GM13977 (cell line): ENCODE data around the gene WFIKKN1.
A peak's percentile ranks its signal among the peaks of the same experiment; 100 is the strongest.

ENCODE experiments used
- DNase-seq: peaks from one replicate; pipeline ENCODE4 v3.0.0; 2012; ENCODE audit warnings: low spot score
- in situ Hi-C: fragments of 300-500 bp; cut with MboI; formaldehyde crosslinking; loops from one replicate; pipeline ENCODE4 v1.12.0; 2022; ENCODE audit warnings: low sequenced_read_pairs, low pct_unique_long_range_greater_than_20kb, mixed read lengths, inconsistent platforms; ENCODE audit not compliant: unreplicated experiment
- TF ChIP-seq, protein P1 (sequence below): IDR thresholded peaks from 2 replicates; pipeline ENCODE4 v1.5.1; 2012; ENCODE audit warnings: mild to moderate bottlenecking, control low read depth; ENCODE audit not compliant: insufficient read depth; ENCODE audit errors: extremely low read depth, missing control alignments

WFIKKN1 gene

DNA sequence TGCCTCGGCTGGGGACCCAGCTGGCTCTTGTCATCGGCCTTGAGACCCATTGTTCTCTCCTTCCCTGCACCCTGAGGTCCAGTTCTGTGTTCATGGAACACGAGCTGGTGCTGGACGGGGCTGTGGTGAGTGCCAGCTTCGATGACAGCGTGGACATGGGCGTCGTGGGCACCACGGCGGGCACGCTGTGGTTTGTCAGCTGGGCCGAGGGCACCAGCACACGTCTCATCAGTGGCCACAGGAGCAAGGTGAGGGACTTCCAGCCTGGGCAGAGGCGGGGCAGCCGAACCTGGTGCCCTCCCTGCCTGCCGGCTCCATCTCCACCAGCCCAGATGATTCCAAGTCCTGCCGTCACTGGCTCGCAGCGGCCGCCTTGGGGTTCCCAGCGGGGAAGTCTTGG is 31.8 kb downstream of the WFIKKN1 start:
- no peak for DNase-seq
- in situ Hi-C loops = no loop called here
- TF ChIP-seq, protein P1, sequence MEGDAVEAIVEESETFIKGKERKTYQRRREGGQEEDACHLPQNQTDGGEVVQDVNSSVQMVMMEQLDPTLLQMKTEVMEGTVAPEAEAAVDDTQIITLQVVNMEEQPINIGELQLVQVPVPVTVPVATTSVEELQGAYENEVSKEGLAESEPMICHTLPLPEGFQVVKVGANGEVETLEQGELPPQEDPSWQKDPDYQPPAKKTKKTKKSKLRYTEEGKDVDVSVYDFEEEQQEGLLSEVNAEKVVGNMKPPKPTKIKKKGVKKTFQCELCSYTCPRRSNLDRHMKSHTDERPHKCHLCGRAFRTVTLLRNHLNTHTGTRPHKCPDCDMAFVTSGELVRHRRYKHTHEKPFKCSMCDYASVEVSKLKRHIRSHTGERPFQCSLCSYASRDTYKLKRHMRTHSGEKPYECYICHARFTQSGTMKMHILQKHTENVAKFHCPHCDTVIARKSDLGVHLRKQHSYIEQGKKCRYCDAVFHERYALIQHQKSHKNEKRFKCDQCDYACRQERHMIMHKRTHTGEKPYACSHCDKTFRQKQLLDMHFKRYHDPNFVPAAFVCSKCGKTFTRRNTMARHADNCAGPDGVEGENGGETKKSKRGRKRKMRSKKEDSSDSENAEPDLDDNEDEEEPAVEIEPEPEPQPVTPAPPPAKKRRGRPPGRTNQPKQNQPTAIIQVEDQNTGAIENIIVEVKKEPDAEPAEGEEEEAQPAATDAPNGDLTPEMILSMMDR = no peak

DNA sequence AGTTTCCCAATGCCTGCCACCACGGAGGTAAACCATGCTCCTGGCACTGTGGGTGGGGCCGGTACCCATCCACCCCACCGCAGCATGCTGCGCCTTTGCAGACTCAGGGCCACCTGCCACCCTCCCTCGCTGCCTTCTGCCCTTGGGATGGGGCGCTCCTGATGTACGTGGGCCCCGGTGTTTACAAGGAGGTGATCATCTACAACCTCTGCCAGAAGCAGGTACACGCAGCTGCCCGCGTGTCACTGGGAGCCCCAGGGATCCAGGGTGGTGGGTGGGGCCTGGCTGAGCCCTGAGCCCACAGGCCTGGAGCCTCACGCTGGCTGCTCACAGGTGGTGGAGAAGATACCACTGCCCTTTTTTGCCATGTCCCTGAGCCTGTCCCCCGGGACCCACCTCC is 35.8 kb downstream of the WFIKKN1 start:
- in situ Hi-C loops = no loop called here
- DNase-seq = no peak
- TF ChIP-seq, protein P1 = no peak

DNA sequence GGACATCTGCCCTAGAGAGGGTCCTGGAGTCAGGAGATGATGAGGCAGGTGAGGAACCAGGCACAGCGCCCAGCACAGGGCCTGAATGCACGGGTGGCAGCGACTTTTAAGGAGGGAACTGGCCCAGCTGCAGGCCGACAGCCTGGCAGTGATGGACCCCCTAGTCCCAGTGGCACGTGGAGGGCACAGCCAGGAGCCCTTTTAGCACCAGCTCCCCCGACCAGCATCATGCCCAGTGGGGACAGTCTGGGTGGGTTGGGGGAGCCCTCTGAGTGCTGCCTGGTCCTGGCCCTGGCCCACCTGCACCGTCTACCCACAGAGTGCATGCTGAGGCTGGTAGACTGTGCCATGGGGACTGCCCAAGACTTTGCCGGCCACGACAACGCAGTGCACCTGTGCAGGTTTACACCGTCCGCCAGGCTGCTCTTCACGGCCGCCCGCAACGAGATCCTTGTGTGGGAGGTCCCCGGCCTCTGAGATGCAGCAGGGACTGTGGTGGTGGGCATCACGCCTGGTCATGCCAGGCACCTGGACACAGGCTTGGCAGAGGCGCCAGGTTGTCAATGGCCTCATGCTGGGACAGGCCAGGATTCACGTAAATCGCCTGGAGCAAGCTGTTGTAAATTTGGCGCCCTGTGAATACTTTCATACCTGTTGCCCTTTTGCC is 36.5 kb downstream of the WFIKKN1 start:
- DNase-seq = no peak
- TF ChIP-seq, protein P1 = no peak
- in situ Hi-C loops = no loop called here

DNA sequence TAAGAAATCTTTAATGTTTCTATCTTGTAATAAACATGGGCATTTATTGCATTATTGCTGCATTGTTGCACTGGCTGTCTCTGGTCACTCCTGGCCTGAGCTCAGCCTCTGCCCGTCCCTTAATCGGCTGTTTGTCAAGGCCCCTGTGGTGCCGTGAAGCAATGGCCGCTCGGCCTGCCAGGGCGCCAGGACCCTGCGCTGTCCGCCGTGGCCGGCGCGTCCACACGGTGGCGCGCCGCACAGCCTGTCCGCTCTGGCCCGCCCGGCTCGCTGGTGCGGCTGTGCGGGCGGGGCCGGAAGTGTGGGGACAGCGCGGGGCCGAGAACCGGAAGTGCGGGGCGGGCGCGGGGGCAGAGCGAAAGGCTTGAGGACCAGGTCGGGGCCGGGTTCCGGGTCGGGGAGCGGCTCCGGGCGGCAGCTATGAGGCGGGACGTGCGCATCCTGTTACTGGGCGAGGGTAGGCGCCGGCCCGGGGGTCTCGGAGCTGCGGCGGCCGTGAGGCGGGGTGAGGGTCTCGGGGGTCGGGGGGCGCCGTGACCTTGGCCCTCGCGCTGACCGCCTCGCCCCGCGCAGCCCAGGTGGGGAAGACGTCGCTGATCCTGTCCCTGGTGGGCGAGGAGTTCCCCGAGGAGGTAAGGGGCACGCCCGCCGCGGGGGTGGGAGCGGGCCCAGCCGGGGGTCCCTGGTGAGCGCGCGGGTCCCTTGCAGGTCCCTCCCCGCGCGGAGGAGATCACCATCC is 37.2 kb downstream of the WFIKKN1 start, which contains the start of gene RHOT2:
Gene RHOT2 (plus strand): TSS at position 353 of the 739 bp plus-strand sequence. CDS start 68 bp downstream, at position 421.
- TF ChIP-seq, protein P1 = peak; percentile 99
- peak; percentile 96 for DNase-seq
- in situ Hi-C loops = no loop called here

DNA sequence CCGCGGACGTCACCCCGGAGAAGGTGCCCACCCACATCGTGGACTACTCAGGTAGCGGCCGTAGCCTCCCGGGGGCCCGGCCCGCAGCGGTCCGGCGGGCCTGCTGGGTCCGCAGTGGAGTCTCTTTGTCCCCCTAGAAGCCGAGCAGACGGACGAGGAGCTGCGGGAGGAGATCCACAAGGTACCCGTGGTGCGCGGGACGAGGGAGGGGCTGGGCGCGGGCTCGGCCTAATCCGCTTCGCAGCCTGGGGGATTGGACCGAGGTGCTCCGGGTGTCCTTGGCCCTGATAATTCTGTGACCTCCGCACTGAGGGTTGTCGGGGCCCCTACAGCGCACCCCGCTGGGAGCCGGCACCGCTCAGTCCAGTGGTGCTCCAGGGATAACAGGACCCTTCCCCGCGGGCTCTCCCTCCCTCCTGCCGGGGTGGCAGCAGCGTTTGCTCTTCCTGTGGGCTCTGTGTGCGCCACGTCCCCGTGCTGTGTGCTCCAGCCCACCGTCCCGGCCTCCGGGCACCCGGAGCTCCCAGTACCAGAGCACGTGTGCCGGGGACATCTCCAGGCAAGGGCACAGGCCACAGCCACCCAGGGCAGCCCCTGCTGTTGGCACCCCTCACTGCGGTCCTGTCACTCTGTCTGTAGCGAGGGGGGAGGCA is 37.9 kb downstream of the WFIKKN1 start:
- in situ Hi-C loops = no loop called here
- no peak for DNase-seq

DNA sequence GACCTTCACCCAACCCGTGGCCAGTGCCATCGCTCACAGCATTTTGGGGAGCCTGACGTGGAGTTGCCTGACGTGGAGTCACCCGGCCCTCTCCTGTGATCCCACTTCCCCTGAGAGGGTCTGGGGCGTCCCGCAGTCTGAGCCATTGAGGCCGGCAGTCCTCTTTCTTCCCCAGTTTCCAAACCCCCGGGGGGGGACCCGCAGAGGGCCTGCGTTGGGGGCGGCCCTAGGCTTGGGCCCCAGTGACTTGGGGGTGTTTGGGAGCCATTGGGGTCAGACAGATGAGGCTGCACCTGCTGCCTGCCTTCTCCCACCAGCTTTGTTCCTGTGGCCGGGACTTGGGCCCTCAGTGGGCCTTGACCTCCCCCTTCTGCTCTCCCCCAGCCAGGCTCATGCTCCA is 38.9 kb downstream of the WFIKKN1 start:
- TF ChIP-seq, protein P1 = no peak
- DNase-seq = no peak
- in situ Hi-C loops = no loop called here

More for the DNA sequence above, 37.9 kb downstream of the WFIKKN1 start:
- TF ChIP-seq, protein P1 = no peak
